ENCODE data around the gene FLT3. TPM values are rescaled to one million over a fixed set of nuclear protein-coding genes. Genes with fewer than 3 reads are reported as not detected.

The FLT3 gene
- total and polyA plus RNA-seq, 7 donors, result 0.23 to 3.5 (median 2.0) TPM; not detected in 1

DNA sequence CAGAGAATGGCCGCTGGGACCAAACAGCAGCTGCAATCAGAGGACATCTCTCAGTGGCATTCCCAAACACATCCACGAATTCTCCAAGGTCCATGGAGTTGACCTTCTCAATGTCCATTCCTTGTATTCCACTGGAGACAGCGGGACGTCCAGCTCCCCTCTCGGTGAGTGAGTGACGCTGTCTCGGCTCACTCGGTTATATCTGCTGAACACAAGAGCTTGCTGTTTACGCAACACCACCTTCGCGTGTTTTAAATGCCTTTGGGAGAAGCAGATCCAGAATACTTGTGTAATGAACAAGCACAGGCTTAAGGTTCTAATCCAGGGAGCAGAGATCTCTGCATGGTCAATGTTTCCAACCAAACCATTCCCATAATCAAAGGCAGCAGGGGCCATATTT, 111.9 kb downstream of the FLT3 start, which contains the start of gene URAD:
URAD (minus strand) TSS at position 174 of the 400 bp plus-strand sequence; CDS start at position 118, 56 bp downstream.
- no peaks in the 10 kb centered on the region for H3K9me3 ChIP-seq
- no peaks in the 10 kb centered on the region for H3K36me3 ChIP-seq
- WGBS, 2 donors, result 83 to 90% methylated on average over 11 of the region's 11 CpGs
- H3K4me1 ChIP-seq, result no peaks in the 10 kb centered on the region
- peaks cover 6 to 52% (median 18%) of the 10 kb centered on the region in 3 donors for H3K27me3 ChIP-seq
- DNase-seq, result no peak
- H3K27ac ChIP-seq, result no peak within 1 kb of the TSS
- TF ChIP-seq, protein P1, sequence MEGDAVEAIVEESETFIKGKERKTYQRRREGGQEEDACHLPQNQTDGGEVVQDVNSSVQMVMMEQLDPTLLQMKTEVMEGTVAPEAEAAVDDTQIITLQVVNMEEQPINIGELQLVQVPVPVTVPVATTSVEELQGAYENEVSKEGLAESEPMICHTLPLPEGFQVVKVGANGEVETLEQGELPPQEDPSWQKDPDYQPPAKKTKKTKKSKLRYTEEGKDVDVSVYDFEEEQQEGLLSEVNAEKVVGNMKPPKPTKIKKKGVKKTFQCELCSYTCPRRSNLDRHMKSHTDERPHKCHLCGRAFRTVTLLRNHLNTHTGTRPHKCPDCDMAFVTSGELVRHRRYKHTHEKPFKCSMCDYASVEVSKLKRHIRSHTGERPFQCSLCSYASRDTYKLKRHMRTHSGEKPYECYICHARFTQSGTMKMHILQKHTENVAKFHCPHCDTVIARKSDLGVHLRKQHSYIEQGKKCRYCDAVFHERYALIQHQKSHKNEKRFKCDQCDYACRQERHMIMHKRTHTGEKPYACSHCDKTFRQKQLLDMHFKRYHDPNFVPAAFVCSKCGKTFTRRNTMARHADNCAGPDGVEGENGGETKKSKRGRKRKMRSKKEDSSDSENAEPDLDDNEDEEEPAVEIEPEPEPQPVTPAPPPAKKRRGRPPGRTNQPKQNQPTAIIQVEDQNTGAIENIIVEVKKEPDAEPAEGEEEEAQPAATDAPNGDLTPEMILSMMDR (IDR thresholded peaks at IDR 0.05), result no peak
- TF ChIP-seq EP300 (IDR thresholded peaks at IDR 0.05), result no peak
- TF ChIP-seq POLR2AphosphoS5 (IDR thresholded peaks at IDR 0.05), result no peak
- TF ChIP-seq POLR2A (IDR thresholded peaks at IDR 0.05), result no peak
- no peak within 1 kb of the TSS for H3K4me3 ChIP-seq
- intact Hi-C loops (cut with DNase I), result loop anchor here (10.0 kb wide), 1 partner anchor 1044 kb away; no protein-coding TSS in a partner anchor

DNA sequence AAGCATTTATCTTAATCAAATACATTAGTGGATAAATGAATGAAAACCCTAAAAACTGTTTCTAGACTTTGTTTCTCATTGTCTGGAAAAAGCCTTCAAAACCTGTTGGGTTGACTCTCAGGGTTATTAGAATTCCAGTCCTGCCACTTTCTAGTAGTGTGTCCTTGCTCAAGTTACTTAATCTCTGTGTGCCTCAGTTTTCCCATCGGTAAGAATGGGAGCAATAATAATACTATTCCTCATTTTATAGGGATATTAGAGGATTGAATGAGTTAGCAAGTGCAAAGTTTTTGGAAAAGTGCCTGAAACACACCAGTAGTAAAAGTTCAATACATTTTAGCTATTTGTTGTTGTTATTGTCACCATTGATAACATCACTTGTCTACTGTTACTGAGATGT, 114.8 kb downstream of the FLT3 start:
- intact Hi-C loops (cut with DNase I), result loop anchor here (10.0 kb wide), 1 partner anchor 1041 kb away; no protein-coding TSS in a partner anchor
- WGBS, 2 donors, result 88 to 91% methylated on average over 1 of the region's 1 CpG
- Histone ChIP-seq H3K27ac (no peak overlapping the region), H3K9me3 (no peaks in the 10 kb centered on the region), H3K27me3 (peaks cover 14 to 81% (median 47%) of the 10 kb centered on the region in 3 donors), H3K36me3 (no peaks in the 10 kb centered on the region), H3K4me1 (peaks cover 0 to 2% (median 2%) of the 10 kb centered on the region in 4 donors), H3K4me3 (no peak overlapping the region)
- no peak for DNase-seq
- TF ChIP-seq POLR2A (IDR thresholded peaks at IDR 0.05), result no peak
- TF ChIP-seq EP300 (IDR thresholded peaks at IDR 0.05), result no peak
- TF ChIP-seq, protein P1 (IDR thresholded peaks at IDR 0.05), result no peak

GRCh38 chr13:27982361-27982760, 118.0 kb downstream of the FLT3 start:
- Histone ChIP-seq H3K27me3 (peaks cover 39 to 95% (median 70%) of the 10 kb centered on the region in 3 donors), H3K4me3 (no peak overlapping the region), H3K36me3 (no peaks in the 10 kb centered on the region), H3K27ac (no peak overlapping the region), H3K9me3 (no peaks in the 10 kb centered on the region), H3K4me1 (peaks cover 0 to 34% (median 26%) of the 10 kb centered on the region in 4 donors)
- 81 to 88% methylated on average over 2 of the region's 2 CpGs for WGBS, 2 donors
- intact Hi-C loops (cut with DNase I), result loop anchor here (2.0 to 10.0 kb wide), 3 partner anchors 150 to 1038 kb away; no protein-coding TSS in a partner anchor
- TF ChIP-seq, protein P1 (IDR thresholded peaks at IDR 0.05), result no peak
- TF ChIP-seq POLR2A (IDR thresholded peaks at IDR 0.05), result no peak
- no peak for DNase-seq

- no peak overlapping the region for H3K27ac ChIP-seq
- no peak overlapping the region for H3K4me3 ChIP-seq
- H3K27me3 ChIP-seq, result peaks cover 44 to 97% (median 82%) of the 10 kb centered on the region in 3 donors
- intact Hi-C loops (cut with DNase I), result loop anchor here (5.0 to 10.0 kb wide), 2 partner anchors 604 to 1036 kb away; no protein-coding TSS in a partner anchor
- H3K4me1 ChIP-seq, result peaks cover 0 to 34% (median 26%) of the 10 kb centered on the region in 4 donors
- no peak for DNase-seq
- TF ChIP-seq EP300 (IDR thresholded peaks at IDR 0.05), result no peak
- no peak for TF ChIP-seq POLR2AphosphoS5 (IDR thresholded peaks at IDR 0.05)
- no peak for TF ChIP-seq POLR2A (IDR thresholded peaks at IDR 0.05)
- TF ChIP-seq, protein P1 (IDR thresholded peaks at IDR 0.05), result no peak
- 11 to 48% methylated on average over 11 of the region's 11 CpGs for WGBS, 2 donors
- no peaks in the 10 kb centered on the region for H3K9me3 ChIP-seq
- H3K36me3 ChIP-seq, result no peaks in the 10 kb centered on the region
Measured at GRCh38 chr13:27981006-27981708, 119.2 kb downstream of the FLT3 start.

All from sigmoid colon (tissue), 7 donors.